Gastroesophageal sphincter (tissue), 4 donors: ENCODE data around the gene CIP2A. TPM values are rescaled to one million over a fixed set of nuclear protein-coding genes. Genes with fewer than 3 reads are reported as not detected.
A peak's percentile ranks its signal among the peaks of the same experiment; 100 is the strongest.

Source experiments
- ATAC-seq: fragments of 150-250 bp; one replicate; pipeline ENCODE4 v1.9.1; 2016; ENCODE audit warnings: mild to moderate bottlenecking, moderate library complexity
- H3K27ac ChIP-seq, 4 donors: fragments of 200-600 bp; sonication (generic) in 3 of 4; 1 replicate in 3 of 4; 2 replicates in 1 of 4; pipeline ENCODE4 v1.5.1; 2016 to 2019
- H3K27me3 ChIP-seq: fragments of 200-600 bp; sonication (generic); one replicate; pipeline ENCODE4 v1.5.1; 2019
- H3K36me3 ChIP-seq, 2 donors: fragments of 200-600 bp; sonication (generic); one replicate each; pipeline ENCODE4 v1.5.1; 2019; ENCODE audit warnings: control low read depth in 1 of 2
- H3K4me1 ChIP-seq, 3 donors: fragments of 200-600 bp; sonication (generic); 1 replicate in 2 of 3; 2 replicates in 1 of 3; pipeline ENCODE4 v1.5.1; 2016 to 2019; ENCODE audit warnings: control low read depth in 2 of 3
- H3K4me3 ChIP-seq, 2 donors: fragments of 200-600 bp; sonication (generic); one replicate each; pipeline ENCODE4 v1.5.1; 2019; ENCODE audit warnings: mild to moderate bottlenecking in 1 of 2, moderate library complexity in 1 of 2
- H3K9me3 ChIP-seq, 3 donors: fragments of 200-600 bp; sonication (generic); one replicate each; pipeline ENCODE4 v1.5.1; 2017 to 2019; ENCODE audit warnings: control low read depth in 2 of 3
- CTCF ChIP-seq, 4 experiments: fragments of 200-600 bp in 2 of 4; fragments of 450-650 bp in 2 of 4; sonication (generic) in 1 of 4; IDR thresholded peaks; one replicate each; pipeline ENCODE4 v1.5.1; 2017 to 2019; ENCODE audit warnings: antibody characterized with exemption in 4 of 4, mild to moderate bottlenecking in 2 of 4, moderate library complexity in 2 of 4
- EP300 ChIP-seq: sonication (generic); formaldehyde crosslinking; IDR thresholded peaks from one replicate; pipeline ENCODE4 v1.6.1; 2017; ENCODE audit warnings: antibody characterized with exemption, mild to moderate bottlenecking
- POLR2A ChIP-seq, 2 donors: fragments of 450-650 bp; IDR thresholded peaks; one replicate each; pipeline ENCODE4 v1.6.1; 2017; ENCODE audit warnings: antibody characterized with exemption in 2 of 2, mild to moderate bottlenecking in 2 of 2, moderate library complexity in 1 of 2
- POLR2AphosphoS5 ChIP-seq: sonication (generic); formaldehyde crosslinking; IDR thresholded peaks from one replicate; pipeline ENCODE4 v1.6.1; 2017; ENCODE audit warnings: antibody characterized with exemption
- WGBS, 2 donors: methylation state at CpG; one replicate each; pipeline ENCODE4 v1.1.5; 2018; ENCODE audit warnings: low coverage in 1 of 2; 5-methylcytosine and 5-hydroxymethylcytosine counted together
- total RNA-seq, 4 donors: library from RNA; depleted of rRNA; stranded (reverse); fragments of >200 nt; gene quantifications; one replicate each; pipeline ENCODE4 v1.1.0, GENCODE V29; 2016

The CIP2A gene
- total RNA-seq, 4 donors from 2014 or later: 1.7 to 4.6 (median 2.4) TPM

GRCh38 chr3:108610651-108611050 is 21.4 kb upstream of the CIP2A start:
- WGBS, 2 donors: 93 to 100% methylated on average over 1 of the region's 1 CpG
- Histone ChIP-seq H3K9me3 (no peaks in the 10 kb centered on the region), H3K4me1 (no peaks in the 10 kb centered on the region), H3K27ac (no peak overlapping the region), H3K4me3 (no peak overlapping the region), H3K36me3 (peaks cover 0 to 30% of the 10 kb centered on the region in 2 donors), H3K27me3 (no peaks in the 10 kb centered on the region)
- TF ChIP-seq EP300 (no peak), CTCF (IDR thresholded peaks at IDR 0.05) (no peak), POLR2A (IDR thresholded peaks at IDR 0.05) (no peak), POLR2AphosphoS5 (no peak)
- ATAC-seq: no peak

GRCh38 chr3:108608750-108609149 is 19.5 kb upstream of the CIP2A start:
- Histone ChIP-seq H3K36me3 (peaks cover 0 to 24% of the 10 kb centered on the region in 2 donors), H3K4me3 (no peak overlapping the region), H3K27me3 (no peaks in the 10 kb centered on the region), H3K9me3 (no peaks in the 10 kb centered on the region), H3K4me1 (no peaks in the 10 kb centered on the region), H3K27ac (no peak overlapping the region)
- no peak for TF ChIP-seq EP300
- TF ChIP-seq CTCF (IDR thresholded peaks at IDR 0.05): no peak
- TF ChIP-seq POLR2A (IDR thresholded peaks at IDR 0.05): no peak
- TF ChIP-seq POLR2AphosphoS5: no peak
- WGBS, 2 donors: 77 to 78% methylated on average over 4 of the region's 4 CpGs
- ATAC-seq: no peak

- 88 to 90% methylated on average over 1 to 4 of the region's 4 CpGs for WGBS, 2 donors
- no peak overlapping the region for H3K27ac ChIP-seq
- no peak for ATAC-seq
- H3K36me3 ChIP-seq: peaks cover 0 to 5% of the 10 kb centered on the region in 2 donors
- TF ChIP-seq CTCF (IDR thresholded peaks at IDR 0.05) (no peak), POLR2AphosphoS5 (no peak), POLR2A (IDR thresholded peaks at IDR 0.05) (no peak), EP300 (no peak)
- H3K4me3 ChIP-seq: no peak overlapping the region
- no peaks in the 10 kb centered on the region for H3K27me3 ChIP-seq
- H3K9me3 ChIP-seq: no peaks in the 10 kb centered on the region
- peaks cover 0 to 23% (median 0%) of the 10 kb centered on the region in 3 donors for H3K4me1 ChIP-seq
These were observed 16.3 kb upstream of the CIP2A start for GRCh38 chr3:108605491-108605890.

- H3K9me3 ChIP-seq: no peaks in the 10 kb centered on the region
- peaks cover 0 to 23% (median 0%) of the 10 kb centered on the region in 3 donors for H3K4me1 ChIP-seq
- no peak overlapping the region for H3K4me3 ChIP-seq
- WGBS, 2 donors: 95 to 97% methylated on average over 2 of the region's 2 CpGs
- no peaks in the 10 kb centered on the region for H3K36me3 ChIP-seq
- no peaks in the 10 kb centered on the region for H3K27me3 ChIP-seq
- TF ChIP-seq CTCF (IDR thresholded peaks at IDR 0.05): no peak
- no peak overlapping the region for H3K27ac ChIP-seq
- ATAC-seq: no peak
These were observed 15.8 kb upstream of the CIP2A start for GRCh38 chr3:108605028-108605427.

GRCh38 chr3:108603691-108604090 is 14.5 kb upstream of the CIP2A start:
- H3K27ac ChIP-seq: peak overlapping the region in 1 of 4 donors; percentile 60
- no peaks in the 10 kb centered on the region for H3K27me3 ChIP-seq
- H3K4me3 ChIP-seq: no peak overlapping the region
- no peak for TF ChIP-seq EP300
- TF ChIP-seq POLR2AphosphoS5: no peak
- no peak for TF ChIP-seq POLR2A (IDR thresholded peaks at IDR 0.05)
- no peak for TF ChIP-seq CTCF (IDR thresholded peaks at IDR 0.05)
- H3K9me3 ChIP-seq: no peaks in the 10 kb centered on the region
- no peak for ATAC-seq
- H3K36me3 ChIP-seq: no peaks in the 10 kb centered on the region
- peaks cover 0 to 23% (median 0%) of the 10 kb centered on the region in 3 donors for H3K4me1 ChIP-seq
